Nephron (organoid): Measurements from ENCODE around the gene CYTH1.

Source experiments
- H3K27ac Mint-ChIP-seq, 3 experiments: 2 replicates each; pipeline ENCODE4 v1.8.0; 2020; ENCODE audit warnings: mixed read lengths in 3 of 3, mild to moderate bottlenecking in 2 of 3, moderate library complexity in 1 of 3
- H3K27me3 Mint-ChIP-seq: 2 replicates; pipeline ENCODE4 v1.8.0; 2021; ENCODE audit warnings: low read depth, mild to moderate bottlenecking, moderate library complexity, mixed read lengths
- H3K36me3 Mint-ChIP-seq: 2 replicates; pipeline ENCODE4 v1.8.0; 2020; ENCODE audit warnings: low read depth, mixed read lengths
- H3K4me1 Mint-ChIP-seq: 2 replicates; pipeline ENCODE4 v1.8.0; 2020; ENCODE audit warnings: mixed read lengths
- H3K4me3 Mint-ChIP-seq, 3 experiments: 2 replicates each; pipeline ENCODE4 v1.8.0; 2020; ENCODE audit warnings: mild to moderate bottlenecking in 3 of 3, mixed read lengths in 3 of 3, moderate library complexity in 2 of 3
- H3K9me3 Mint-ChIP-seq: 2 replicates; pipeline ENCODE4 v1.8.0; 2020; ENCODE audit warnings: mixed read lengths
- CTCF ChIP-seq, 3 experiments: fragments of 200-600 bp; sonication (generic); IDR thresholded peaks; one replicate each; pipeline ENCODE4 v1.5.0; 2021; ENCODE audit warnings: antibody characterized with exemption in 3 of 3; ENCODE audit not compliant: unreplicated experiment in 3 of 3

Gene CYTH1

GRCh38 chr17:78767806-78768205, 14.3 kb downstream of the CYTH1 start:
- Mint-ChIP-seq H3K4me1 (peaks cover 7% of the 10 kb centered on the region), H3K27me3 (no peaks in the 10 kb centered on the region), H3K36me3 (peaks cover 7% of the 10 kb centered on the region), H3K4me3 (no peak overlapping the region), H3K27ac (no peak overlapping the region), H3K9me3 (no peaks in the 10 kb centered on the region)
- no peak for TF ChIP-seq CTCF (IDR thresholded peaks at IDR 0.05; ENCODE audit: unreplicated experiment in 3 of 3)

GRCh38 chr17:78766743-78767294, 15.3 kb downstream of the CYTH1 start:
- Mint-ChIP-seq H3K4me3 (no peak overlapping the region), H3K27me3 (no peaks in the 10 kb centered on the region), H3K4me1 (peaks cover 15% of the 10 kb centered on the region), H3K9me3 (peaks cover 2% of the 10 kb centered on the region), H3K36me3 (peaks cover 2% of the 10 kb centered on the region), H3K27ac (no peak overlapping the region)
- no peak for TF ChIP-seq CTCF (IDR thresholded peaks at IDR 0.05; ENCODE audit: unreplicated experiment in 3 of 3)

GRCh38 chr17:78766225-78766624, 15.8 kb downstream of the CYTH1 start:
- Mint-ChIP-seq H3K27ac (no peak overlapping the region), H3K9me3 (peaks cover 2% of the 10 kb centered on the region), H3K4me3 (no peak overlapping the region), H3K36me3 (no peaks in the 10 kb centered on the region), H3K4me1 (peaks cover 15% of the 10 kb centered on the region), H3K27me3 (no peaks in the 10 kb centered on the region)
- TF ChIP-seq CTCF (IDR thresholded peaks at IDR 0.05; ENCODE audit: unreplicated experiment in 3 of 3): no peak

- H3K27ac Mint-ChIP-seq: no peak overlapping the region
- H3K27me3 Mint-ChIP-seq: no peaks in the 10 kb centered on the region
- H3K9me3 Mint-ChIP-seq: peaks cover 2% of the 10 kb centered on the region
- no peak for TF ChIP-seq CTCF (IDR thresholded peaks at IDR 0.05; ENCODE audit: unreplicated experiment in 3 of 3)
- H3K36me3 Mint-ChIP-seq: no peaks in the 10 kb centered on the region
- H3K4me3 Mint-ChIP-seq: no peak overlapping the region
- H3K4me1 Mint-ChIP-seq: peaks cover 15% of the 10 kb centered on the region
These were observed 16.3 kb downstream of the CYTH1 start for GRCh38 chr17:78765821-78766220.

GRCh38 chr17:78764871-78765270, 17.2 kb downstream of the CYTH1 start:
- Mint-ChIP-seq H3K4me3 (no peak overlapping the region), H3K27ac (peak overlapping the region in 1 of 3 experiments; percentile 4), H3K27me3 (no peaks in the 10 kb centered on the region), H3K9me3 (peaks cover 2% of the 10 kb centered on the region), H3K36me3 (no peaks in the 10 kb centered on the region), H3K4me1 (peaks cover 18% of the 10 kb centered on the region)
- TF ChIP-seq CTCF (IDR thresholded peaks at IDR 0.05; ENCODE audit: unreplicated experiment in 3 of 3): no peak

- no peaks in the 10 kb centered on the region for H3K36me3 Mint-ChIP-seq
- no peak overlapping the region for H3K27ac Mint-ChIP-seq
- TF ChIP-seq CTCF (IDR thresholded peaks at IDR 0.05; ENCODE audit: unreplicated experiment in 3 of 3): no peak
- peaks cover 31% of the 10 kb centered on the region for H3K4me1 Mint-ChIP-seq
- H3K9me3 Mint-ChIP-seq: peaks cover 2% of the 10 kb centered on the region
- H3K4me3 Mint-ChIP-seq: no peak overlapping the region
- no peaks in the 10 kb centered on the region for H3K27me3 Mint-ChIP-seq
These were observed 18.5 kb downstream of the CYTH1 start for GRCh38 chr17:78763561-78763960.
